GM21528 (cell line): ENCODE results near the gene FGFRL1.
"Not testable (repeated sequence)": the region's sequence is repeated elsewhere in the genome, so short reads cannot be mapped to it uniquely, and the experiment has no call there.

Experiments used
- ATAC-seq: cut with Tn5 transposase; IDR thresholded peaks from one replicate; pipeline ENCODE4 v1.9.1; 2021; ENCODE audit warnings: mild to moderate bottlenecking, moderate library complexity; ENCODE audit not compliant: unreplicated experiment, low FRiP score

Gene FGFRL1

DNA sequence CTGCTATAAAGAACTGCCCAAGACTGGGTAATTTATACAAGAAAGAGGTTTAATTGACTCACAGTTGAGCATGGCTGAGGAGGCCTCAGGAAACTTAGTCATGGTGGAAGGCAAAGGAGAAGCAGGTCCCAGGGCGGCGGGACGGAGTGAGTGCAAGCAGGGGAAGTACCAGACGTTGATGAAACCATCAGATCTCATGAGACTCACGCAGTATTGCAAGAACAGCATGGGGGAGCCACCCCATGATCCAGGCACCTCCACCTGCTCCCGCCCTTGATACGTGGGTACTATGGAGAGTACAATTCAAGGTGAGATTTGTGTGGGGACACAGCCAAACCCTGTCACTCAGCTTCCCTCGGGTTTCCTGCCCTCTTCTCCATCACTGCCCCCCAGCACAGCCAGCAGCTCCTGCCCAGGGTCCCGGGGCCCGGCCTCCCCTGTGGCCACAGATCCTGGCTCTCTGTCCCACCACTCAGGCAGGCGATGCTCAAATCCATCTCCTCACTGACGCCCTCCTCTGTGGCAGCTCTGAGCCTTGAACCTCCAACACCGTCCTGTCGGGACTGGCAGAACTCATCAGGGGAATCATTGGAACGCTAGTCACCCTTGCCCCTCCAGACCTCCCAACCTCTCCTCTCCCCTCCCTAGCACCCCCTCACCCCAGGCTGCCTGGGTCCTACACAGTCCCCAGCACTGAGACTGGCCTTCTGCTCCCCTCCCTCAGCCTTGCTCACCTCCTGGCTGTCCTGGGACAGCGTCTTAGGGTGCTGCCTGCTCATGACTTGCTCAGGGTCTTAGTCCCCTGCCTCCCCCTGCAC, 37.6 kb downstream of the FGFRL1 start:
- ATAC-seq, result no peak

DNA sequence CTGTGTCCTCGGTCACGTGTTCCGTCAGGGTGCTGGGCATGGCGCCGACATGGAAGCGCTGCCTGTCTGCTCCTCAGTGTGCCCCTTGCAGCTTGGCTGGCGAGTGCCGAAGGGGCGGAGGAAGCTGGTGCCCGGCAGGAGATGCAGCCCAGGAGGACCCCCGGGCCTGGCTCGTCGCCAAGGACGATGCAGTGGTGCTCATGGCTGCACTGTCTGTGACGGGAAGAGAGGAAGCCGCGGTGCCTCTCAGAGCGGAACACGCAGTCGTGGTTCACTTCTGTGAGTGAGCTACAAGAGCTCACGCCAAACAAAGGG, 38.1 kb downstream of the FGFRL1 start:
- no peak for ATAC-seq

DNA sequence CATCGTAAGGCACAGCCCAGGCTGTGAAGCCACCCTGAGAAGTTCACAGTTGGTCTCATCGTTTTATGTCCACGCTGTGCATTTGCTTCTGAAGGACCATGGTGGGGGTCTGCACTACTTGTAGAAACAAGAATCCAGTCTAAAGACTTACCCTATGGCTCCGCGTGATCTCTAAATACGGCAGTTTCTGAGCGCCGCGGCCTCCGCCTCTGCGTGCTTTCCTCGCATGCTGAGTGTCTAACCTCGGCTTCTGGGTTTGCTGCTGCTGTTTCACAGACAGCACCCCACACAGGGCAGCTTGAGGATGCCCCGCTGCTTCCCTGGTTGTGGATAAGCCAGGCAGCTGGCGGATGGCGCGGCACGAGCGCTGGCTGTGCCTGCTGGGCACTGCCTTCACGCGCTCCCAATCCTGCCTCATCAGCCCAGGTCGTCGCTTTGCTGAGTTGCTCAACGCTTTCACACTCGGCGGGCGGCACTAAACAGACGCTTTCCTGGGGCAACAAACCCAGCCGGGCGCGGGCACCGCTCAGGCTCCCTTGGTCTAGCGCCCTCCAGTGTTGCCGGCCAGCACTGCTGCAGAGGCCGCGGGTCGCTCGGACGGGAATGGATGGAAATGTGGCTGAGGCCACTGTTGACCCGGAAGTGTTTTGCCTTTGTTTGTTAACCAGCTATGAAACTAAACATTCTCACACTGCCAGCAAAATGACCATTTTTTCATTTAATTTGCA, 39.2 kb downstream of the FGFRL1 start:
- no peak for ATAC-seq

DNA sequence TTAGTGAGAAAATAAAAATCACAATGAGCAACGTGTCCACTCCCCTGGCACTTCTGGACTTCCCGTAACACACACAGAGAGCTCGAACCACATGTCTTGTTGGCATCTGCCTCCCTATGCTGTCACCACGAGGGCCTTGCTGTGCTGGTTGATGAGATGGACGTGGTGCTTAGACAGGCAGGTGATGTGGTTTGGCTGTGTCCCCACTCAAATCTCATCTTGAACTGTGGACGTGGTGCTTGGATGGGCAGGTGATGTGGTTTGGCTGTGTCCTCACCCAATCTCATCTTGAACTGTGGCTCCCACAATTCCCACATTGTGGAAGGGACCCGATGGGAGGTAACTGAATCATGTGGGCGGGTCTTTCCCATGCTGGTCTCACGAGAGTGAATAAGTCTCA, 40.0 kb downstream of the FGFRL1 start:
- ATAC-seq, result no peak

DNA sequence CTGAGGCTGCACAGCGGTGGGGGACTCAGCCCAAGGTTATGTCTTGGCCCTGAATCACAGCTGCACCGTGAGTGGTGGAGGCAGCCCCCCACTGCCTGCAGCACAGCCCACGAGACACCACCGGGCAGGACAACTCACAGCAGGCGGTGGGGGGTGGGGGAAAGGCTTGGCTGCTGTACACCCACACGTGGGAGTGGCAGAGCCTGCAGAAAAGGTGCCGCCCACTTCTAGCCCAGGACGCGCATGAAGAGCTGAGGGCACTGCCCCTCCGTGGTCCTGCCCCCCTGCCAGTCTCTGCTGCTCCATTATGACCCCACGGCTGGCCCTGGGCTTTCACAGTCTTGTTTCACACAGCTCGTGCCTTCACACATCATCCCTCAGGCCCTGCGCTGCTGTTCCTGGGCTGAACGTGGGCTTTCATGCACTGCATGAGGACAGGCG, 40.8 kb downstream of the FGFRL1 start:
- no peak for ATAC-seq

DNA sequence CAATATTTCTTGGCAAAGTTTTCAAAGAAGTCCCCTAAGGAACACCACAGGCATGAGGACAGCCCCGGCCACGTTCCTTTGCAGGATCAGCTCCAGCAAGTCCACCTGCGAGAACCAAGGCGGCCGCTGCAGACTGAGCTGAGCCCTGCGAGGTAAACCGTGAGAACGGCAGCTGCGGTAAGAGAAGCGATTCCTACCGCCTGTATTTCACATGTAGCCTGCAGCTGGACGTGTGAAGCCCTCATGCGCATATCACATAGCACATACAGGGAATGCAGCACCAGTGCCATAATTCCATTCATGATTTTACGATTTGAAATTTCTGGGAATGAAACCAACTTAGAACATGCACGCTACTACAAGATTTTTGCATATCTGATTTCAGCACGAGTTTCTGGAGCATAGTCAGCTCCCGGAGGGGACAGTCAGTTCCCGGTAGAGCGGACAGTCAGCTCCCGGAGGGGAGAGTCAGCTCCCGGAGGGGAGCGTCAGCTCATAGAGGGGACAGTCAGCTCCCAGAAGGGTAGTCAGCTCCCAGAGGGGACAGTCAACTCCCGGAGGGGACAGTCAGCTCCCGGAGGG, 41.7 kb downstream of the FGFRL1 start:
- no peak for ATAC-seq

DNA sequence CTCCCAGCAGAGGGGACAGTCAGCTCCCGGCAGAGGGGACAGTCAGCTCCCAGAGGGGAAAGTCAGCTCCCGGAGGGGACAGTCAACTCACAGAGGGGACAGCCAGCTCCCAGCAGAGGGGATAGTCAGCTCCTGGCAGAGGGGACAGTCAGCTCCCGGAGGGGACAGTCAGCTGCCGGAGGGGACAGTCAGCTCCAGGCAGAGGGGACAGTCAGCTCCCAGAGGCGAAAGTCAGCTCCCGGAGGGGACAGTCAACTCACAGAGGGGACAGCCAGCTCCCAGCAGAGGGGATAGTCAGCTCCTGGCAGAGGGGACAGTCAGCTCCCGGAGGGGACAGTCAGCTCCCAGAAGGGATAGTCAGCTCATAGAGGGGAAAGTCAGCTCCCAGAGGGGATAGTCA, 42.5 kb downstream of the FGFRL1 start:
- not testable (repeated sequence) for ATAC-seq

DNA sequence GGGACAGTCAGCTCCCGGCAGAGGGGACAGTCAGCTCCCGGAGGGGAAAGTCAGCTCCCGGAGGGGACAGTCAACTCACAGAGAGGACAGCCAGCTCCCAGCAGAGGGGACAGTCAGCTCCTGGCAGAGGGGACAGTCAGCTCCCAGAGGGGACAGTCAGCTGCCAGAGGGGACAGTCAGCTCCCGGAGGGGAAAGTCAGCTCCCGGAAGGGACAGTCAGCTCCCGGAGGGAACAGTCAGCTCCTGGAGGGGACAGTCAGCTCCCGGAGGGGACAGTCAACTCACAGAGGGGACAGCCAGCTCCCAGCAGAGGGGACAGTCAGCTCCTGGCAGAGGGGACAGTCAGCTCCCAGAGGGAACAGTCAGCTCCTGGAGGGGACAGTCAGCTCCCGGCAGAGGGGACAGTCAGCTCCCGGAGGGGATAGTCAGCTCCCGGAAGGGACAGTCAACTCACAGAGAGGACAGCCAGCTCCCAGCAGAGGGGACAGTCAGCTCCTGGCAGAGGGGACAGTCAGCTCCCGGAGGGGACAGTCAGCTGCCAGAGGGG, 43.3 kb downstream of the FGFRL1 start:
- not testable (repeated sequence) for ATAC-seq

DNA sequence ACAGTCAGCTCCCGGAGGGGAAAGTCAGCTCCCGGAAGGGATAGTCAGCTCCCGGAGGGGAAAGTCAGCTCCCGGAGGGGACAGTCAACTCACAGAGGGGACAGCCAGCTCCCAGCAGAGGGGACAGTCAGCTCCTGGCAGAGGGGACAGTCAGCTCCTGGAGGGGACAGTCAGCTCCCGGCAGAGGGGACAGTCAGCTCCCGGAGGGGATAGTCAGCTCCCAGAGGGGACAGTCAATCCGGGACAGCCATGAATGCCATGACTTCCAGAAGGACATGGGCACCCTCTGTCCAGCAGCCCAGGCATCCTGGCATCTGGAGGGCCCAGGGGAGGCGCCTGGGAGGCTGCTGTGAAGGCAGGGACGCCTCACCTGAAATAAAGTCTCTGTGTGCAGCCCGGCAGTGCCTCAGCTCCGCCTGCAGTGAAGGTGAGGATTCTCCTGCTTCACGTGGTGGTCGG, 43.8 kb downstream of the FGFRL1 start:
- ATAC-seq, result not testable (repeated sequence)

DNA sequence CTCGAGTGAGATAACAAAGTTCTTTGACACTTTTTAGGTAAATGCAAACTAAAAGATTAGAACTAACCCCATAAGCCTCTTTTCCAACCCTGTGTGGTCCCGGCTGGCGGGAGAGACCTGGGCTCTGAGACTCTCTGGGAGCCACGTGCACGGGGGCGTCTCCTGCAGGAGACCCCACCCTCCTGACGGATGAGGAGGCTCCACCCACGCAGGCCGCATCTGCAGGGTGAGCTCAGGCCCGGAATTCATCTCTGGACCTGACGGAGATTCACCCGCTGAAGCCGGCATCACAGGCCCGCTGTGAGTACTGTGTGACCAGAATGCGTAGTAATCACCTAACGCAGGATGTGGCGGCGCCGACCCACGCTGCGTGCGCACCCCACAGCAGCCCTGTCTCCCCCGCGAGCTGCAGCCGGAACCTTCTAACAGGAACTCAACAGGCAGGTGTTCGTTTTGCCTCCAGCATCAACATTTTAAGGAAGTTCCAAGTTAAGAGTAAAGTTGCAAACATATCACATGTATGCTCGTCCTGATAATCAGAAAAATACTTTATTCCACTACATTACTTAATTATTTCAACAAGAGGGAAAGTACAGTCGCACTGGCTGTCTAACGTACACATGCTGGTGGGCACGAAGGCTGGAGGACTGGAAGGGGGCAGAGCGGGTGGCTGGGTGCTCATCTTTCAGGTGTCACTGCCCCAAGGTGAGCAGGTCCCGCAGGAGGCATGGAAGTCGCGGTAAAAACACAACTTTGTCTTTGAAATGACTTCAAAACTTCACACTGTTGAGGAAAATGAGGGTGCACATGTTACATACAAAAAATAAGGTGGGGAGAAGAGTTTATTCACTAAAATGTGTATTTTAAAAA, 44.5 kb downstream of the FGFRL1 start:
- no peak for ATAC-seq

DNA sequence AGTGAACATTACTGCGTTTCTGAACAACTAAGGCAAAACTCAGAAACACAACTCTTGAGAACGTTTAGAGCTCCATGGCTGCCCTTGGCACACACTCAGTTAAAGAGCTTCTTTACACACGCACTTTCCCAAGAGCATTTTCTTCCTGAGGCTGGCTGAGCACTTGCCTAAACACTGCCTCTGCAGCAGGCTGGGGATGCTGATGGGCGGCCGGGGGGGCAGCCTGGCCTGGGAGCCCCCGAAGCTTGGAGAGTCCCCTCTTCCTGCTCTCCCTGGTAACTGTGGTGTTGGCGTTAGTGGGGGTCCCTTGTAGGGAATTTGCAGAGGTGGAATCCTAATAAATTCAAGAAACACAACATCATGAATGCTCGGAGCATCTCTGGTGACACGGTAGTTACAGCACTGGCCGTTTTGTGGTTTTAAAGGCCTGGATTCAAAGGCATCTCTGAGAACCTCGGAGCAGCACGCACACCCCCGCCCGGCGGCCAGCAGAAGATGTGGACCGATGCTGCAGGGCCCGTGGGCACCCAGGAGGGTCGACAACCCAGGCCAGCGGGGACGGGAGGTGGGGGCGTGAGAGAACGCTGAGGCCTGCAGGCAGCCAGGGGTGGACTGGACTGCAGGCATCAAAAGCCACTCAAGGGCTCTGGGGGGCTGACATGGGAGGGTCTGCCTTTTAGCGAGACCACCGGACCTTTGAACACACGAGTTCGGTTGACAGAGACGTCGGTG, 45.4 kb downstream of the FGFRL1 start:
- no peak for ATAC-seq

DNA sequence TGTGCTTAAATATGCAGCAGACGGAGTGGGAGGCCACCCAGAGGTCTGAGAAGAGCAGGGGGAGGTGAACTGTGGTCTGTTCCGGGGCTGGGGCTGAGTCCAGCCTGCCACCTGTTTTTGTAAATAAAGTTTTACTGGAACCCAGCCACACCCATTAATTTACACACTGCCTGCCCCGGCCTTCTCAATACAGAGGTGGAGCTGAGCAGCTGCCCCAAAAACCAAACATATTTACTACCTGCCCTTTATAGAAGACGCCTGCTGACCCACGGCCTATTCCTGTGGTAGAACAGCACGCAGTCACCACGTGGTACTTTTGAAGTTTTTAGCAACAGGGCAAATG, 45.9 kb downstream of the FGFRL1 start:
- no peak for ATAC-seq

DNA sequence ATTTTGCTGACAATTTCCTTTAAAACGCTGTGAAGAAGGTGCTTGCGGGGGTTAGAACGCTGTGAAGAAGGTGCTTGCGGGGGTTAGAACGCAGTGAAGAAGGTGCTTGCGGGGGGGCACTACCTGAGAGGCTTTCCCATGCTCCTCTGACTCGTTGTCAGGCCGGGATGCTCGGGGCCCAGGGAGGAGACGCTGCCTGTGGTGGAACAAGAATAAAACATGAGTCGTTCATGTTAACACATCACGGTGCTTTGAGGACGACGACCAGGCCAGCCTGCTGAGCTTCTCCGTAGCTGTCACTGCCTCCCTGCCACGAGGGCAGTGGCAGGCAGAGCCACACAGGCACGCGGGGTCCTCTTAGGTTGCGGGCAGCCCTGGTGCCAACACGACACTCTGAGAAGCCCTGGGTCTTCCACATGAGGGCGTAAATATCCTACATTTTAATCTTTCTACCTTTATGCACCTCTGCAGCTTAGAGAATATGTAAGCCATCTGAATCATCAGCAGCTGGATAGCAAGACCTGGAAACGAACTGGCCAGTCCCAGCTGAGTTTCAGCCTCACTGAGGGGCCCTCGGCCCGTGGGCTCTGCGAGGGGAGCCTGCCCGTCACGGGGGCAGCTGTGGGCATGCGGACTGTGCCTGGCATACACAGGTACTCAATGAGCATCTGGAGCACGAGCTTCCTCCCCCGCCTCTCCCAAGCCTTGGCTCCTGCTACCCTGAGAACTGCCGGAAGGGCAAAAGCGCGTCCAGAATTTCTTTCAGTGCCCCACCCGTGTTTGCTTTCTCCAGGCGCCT, 47.0 kb downstream of the FGFRL1 start:
- ATAC-seq, result no peak

DNA sequence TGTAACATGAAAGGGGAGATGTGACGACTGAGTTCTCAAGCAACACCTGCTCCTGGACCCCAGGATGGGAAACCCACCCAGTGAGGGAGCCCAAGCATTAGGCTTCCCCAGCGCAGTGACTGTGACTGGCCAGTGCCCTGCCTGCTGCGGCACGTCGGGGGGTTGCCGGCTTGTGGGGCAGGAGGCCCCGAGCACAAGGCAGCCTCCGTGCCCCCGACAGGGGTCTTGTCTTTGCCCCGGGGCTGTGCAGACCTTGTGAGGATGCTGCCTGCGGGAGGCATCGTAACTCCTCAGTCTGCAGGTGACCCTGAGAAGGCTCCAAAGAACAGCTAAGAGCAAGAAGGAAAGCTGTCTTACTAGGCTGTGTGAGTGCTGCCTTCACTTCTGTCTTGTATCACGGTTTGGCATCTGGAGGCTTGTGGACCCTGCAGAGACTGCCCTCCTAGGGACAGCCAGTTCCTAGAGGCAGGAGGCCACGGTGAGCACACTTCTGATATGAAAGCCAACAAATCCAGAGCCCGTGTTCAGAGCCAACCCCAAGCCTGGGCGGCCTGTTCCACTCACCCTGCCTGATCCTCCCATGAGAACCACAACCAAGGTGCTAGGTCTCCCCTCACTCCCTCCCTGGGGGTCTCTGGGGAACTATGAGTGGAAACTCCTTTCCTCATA, 47.7 kb downstream of the FGFRL1 start:
- ATAC-seq, result no peak

DNA sequence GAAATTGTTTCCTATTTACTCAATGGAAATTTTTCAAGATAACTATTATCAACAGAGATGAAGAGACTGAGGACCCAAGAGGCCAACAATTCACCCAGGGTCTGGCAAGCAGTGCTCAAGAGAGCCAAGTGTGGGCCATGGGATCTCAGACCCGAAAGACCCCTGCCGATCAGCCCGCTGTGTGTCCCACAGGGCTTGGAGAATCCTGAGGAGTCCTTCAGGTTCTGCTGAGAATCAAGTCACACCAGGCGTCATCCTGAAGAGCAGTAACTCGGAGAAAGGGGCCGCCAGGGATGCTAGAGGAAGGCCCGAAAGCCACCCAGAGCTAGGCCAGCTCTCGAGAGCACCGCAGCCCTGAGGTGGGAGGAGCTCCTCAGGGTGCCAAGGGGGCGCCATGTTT, 48.7 kb downstream of the FGFRL1 start:
- ATAC-seq, result no peak

DNA sequence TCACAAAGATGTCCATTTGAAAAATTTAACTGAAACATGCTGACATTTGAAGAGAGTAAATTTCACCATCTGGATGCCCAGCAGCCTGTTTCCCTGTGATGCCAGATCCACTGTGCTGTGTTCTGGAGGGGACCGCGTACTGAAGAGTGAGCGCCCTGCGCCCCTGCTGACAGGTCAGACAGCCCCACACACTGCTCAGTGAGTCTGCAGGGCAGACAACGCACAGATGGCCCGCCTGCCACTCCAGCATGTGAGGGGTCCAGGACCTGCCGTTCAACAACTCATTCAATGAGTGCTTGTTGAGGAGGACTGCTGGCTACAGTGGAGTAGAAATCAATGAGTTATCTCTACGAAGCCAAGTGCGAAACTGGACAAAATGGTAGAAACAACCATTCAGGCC, 49.2 kb downstream of the FGFRL1 start:
- no peak for ATAC-seq

DNA sequence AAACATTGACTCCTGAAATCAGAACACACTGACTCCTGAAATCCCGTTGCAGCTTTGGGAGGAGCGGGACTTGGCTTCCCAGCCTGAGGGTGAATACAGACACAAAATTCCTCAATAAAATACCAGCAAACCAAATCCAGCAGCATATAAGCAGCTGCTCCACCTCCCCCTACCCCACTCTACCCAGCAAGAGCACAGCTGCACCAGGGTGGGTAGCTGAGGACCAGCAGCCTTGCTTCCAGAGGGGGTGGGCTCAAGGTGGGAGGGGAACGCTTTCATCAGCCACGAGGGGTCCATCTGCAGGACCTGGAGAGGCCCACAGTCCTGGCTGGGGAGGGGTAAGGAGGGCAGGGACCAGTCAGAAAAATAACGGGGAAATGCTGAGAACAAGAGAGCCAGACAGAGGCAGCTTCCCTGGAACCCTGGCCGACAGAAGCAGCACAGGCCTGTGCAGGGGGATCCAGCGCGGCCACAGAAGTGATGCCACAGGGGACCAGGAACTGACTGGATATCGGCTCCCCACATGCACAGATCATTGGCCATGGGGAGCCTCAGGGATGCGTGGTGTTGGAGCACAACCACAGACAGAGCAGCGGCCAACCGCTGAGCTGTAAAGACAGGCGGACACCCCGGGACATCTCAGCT, 49.8 kb downstream of the FGFRL1 start:
- no peak for ATAC-seq

DNA sequence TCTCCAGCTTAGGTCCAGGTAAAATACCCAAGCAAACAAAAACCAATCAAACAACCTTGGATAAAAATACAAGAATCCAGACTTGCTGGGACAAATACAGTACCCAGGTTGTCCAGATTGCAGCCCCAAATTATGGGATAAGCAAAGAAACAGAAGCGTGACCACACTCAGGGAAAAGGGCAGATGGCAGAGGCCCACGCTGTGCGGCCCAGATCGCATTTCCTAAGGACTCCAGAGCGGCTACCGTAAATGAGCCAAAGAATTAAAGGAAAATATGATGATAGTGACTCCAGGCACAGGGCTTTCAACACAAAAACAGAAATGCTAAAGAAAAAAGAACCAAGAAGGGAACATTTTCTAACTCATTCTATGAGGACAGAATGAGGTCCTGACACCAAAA, 50.3 kb downstream of the FGFRL1 start:
- ATAC-seq, result no peak
